ENCODE data around the gene PA2G4. TPM values are rescaled to one million over a fixed set of nuclear protein-coding genes. Genes with fewer than 3 reads are reported as not detected.

The PA2G4 gene
- polyA plus RNA-seq, 1 donor (not counting 4 experiments of a cell fraction or from before 2014, with no cell fraction given), result 480 TPM

- Histone ChIP-seq H3K36me3 (ENCODE audit: control insufficient read depth in 2 of 2, extremely low read depth in 1 of 2, insufficient read depth in 2 of 2, low read length in 2 of 2) (peaks cover 24 to 26% of the 10 kb centered on the region in 2 experiments), H3K27me3 (ENCODE audit: control insufficient read depth, extremely low read depth, insufficient read depth, low read length) (no peaks in the 10 kb centered on the region), H3K4me1 (ENCODE audit: control insufficient read depth, extremely low read depth, insufficient read depth, low read length) (peaks cover 6% of the 10 kb centered on the region), H3K9ac (ENCODE audit: control insufficient read depth, extremely low read depth, insufficient read depth, low read length) (no peak overlapping the region), H3K9me1 (ENCODE audit: control insufficient read depth, extremely low read depth, insufficient read depth, low read length) (no peaks in the 10 kb centered on the region), H2AFZ (ENCODE audit: control insufficient read depth, low read length) (no peak overlapping the region), H3K4me3 (ENCODE audit: control insufficient read depth in 2 of 3, extremely low read depth in 1 of 3, insufficient read depth in 2 of 3, low read depth in 1 of 3, low read length in 3 of 3) (no peak overlapping the region), H3K9me3 (ENCODE audit: control insufficient read depth, low read depth, low read length) (no peaks in the 10 kb centered on the region), H3K79me2 (ENCODE audit: control insufficient read depth, insufficient read depth, low read length) (no peaks in the 10 kb centered on the region), H3K27ac (ENCODE audit: control insufficient read depth, insufficient read depth, low read length) (no peak overlapping the region), H3K4me2 (ENCODE audit: control insufficient read depth, extremely low read depth, insufficient read depth, low read depth, low read length) (peak overlapping the region; percentile 14), H4K20me1 (ENCODE audit: control insufficient read depth, extremely low read depth, insufficient read depth, low read length) (no peaks in the 10 kb centered on the region)
- no peak for DNase-seq (ENCODE audit: low read depth, low spot score)
- TF ChIP-seq EZH2 (IDR thresholded peaks at IDR 0.05; ENCODE audit: low read length), result no peak
- TF ChIP-seq, protein P1, sequence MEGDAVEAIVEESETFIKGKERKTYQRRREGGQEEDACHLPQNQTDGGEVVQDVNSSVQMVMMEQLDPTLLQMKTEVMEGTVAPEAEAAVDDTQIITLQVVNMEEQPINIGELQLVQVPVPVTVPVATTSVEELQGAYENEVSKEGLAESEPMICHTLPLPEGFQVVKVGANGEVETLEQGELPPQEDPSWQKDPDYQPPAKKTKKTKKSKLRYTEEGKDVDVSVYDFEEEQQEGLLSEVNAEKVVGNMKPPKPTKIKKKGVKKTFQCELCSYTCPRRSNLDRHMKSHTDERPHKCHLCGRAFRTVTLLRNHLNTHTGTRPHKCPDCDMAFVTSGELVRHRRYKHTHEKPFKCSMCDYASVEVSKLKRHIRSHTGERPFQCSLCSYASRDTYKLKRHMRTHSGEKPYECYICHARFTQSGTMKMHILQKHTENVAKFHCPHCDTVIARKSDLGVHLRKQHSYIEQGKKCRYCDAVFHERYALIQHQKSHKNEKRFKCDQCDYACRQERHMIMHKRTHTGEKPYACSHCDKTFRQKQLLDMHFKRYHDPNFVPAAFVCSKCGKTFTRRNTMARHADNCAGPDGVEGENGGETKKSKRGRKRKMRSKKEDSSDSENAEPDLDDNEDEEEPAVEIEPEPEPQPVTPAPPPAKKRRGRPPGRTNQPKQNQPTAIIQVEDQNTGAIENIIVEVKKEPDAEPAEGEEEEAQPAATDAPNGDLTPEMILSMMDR (optimal IDR thresholded peaks at IDR 0.05 in 1 of 3, IDR thresholded peaks at IDR 0.05 in 1 of 3, conservative IDR thresholded peaks at IDR 0.05 in 1 of 3; ENCODE audit: extremely low read depth in 1 of 3, insufficient read depth in 2 of 3, low read length in 3 of 3), result no peak
- dilution Hi-C loops (cut with MboI; ENCODE audit: extremely low pct_ligation_motif_present, low sequenced_read_pairs), result no loop called here
- FAIRE-seq, result no peak
Measured at GRCh38 chr12:56146492-56147460, 42.4 kb downstream of the PA2G4 start.

DNA sequence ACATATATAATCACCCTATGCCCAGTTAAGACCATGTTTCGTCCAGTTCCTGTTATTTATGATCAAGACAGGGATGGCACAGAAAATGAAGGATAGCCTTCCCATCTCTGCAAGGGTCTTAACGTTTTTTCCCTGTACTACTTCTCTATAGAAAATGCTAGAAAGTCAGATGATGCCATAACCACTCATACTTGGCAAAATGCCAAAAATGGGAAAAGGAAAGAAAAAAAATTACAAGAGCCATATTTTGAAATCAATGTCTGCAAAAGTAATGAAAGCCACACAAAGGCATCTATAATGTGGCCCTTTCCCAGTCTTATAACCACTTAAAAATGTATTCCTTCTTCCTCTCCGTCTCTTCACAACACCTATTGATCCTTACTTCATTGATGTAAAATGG lies 46.2 kb downstream of the PA2G4 start:
- DNase-seq (ENCODE audit: low read depth, low spot score), result no peak
- dilution Hi-C loops (cut with MboI; ENCODE audit: extremely low pct_ligation_motif_present, low sequenced_read_pairs), result no loop called here

More for the DNA sequence above, 46.2 kb downstream of the PA2G4 start:
- peak; percentile 44 for FAIRE-seq
- Histone ChIP-seq H3K4me1 (ENCODE audit: control insufficient read depth, extremely low read depth, insufficient read depth, low read length) (peaks cover 16% of the 10 kb centered on the region), H2AFZ (ENCODE audit: control insufficient read depth, low read length) (no peak overlapping the region), H3K9ac (ENCODE audit: control insufficient read depth, extremely low read depth, insufficient read depth, low read length) (no peak overlapping the region), H3K9me3 (ENCODE audit: control insufficient read depth, low read depth, low read length) (no peaks in the 10 kb centered on the region), H3K4me2 (ENCODE audit: control insufficient read depth, extremely low read depth, insufficient read depth, low read depth, low read length) (no peak overlapping the region), H3K4me3 (ENCODE audit: control insufficient read depth in 2 of 3, extremely low read depth in 1 of 3, insufficient read depth in 2 of 3, low read depth in 1 of 3, low read length in 3 of 3) (no peak overlapping the region), H4K20me1 (ENCODE audit: control insufficient read depth, extremely low read depth, insufficient read depth, low read length) (no peaks in the 10 kb centered on the region), H3K36me3 (ENCODE audit: control insufficient read depth in 2 of 2, extremely low read depth in 1 of 2, insufficient read depth in 2 of 2, low read length in 2 of 2) (peaks cover 0 to 2% of the 10 kb centered on the region in 2 experiments), H3K9me1 (ENCODE audit: control insufficient read depth, extremely low read depth, insufficient read depth, low read length) (no peaks in the 10 kb centered on the region), H3K79me2 (ENCODE audit: control insufficient read depth, insufficient read depth, low read length) (no peaks in the 10 kb centered on the region), H3K27ac (ENCODE audit: control insufficient read depth, insufficient read depth, low read length) (no peak overlapping the region), H3K27me3 (ENCODE audit: control insufficient read depth, extremely low read depth, insufficient read depth, low read length) (no peaks in the 10 kb centered on the region)
- TF ChIP-seq EZH2 (IDR thresholded peaks at IDR 0.05; ENCODE audit: low read length), result no peak
- TF ChIP-seq, protein P1 (optimal IDR thresholded peaks at IDR 0.05 in 1 of 3, IDR thresholded peaks at IDR 0.05 in 1 of 3, conservative IDR thresholded peaks at IDR 0.05 in 1 of 3; ENCODE audit: extremely low read depth in 1 of 3, insufficient read depth in 2 of 3, low read length in 3 of 3), result no peak

Data from keratinocyte (primary cell).